ENCODE results near the gene THOC3. TPM values are rescaled to one million over a fixed set of nuclear protein-coding genes. Genes with fewer than 3 reads are reported as not detected.
"Not testable (repeated sequence)": the region's sequence is repeated elsewhere in the genome, so short reads cannot be mapped to it uniquely, and the experiment has no call there.

Gene THOC3
- total RNA-seq, 1 donor from 2014 or later, result 8.6 TPM

GRCh38 chr5:175951339-175951969, 16.7 kb downstream of the THOC3 start:
- intact Hi-C loops (cut with micrococcal nuclease); DNase-seq: not testable (repeated sequence)
- peak; percentile 93 for ATAC-seq

- DNase-seq; intact Hi-C loops (cut with micrococcal nuclease): not testable (repeated sequence)
- peak; percentile 45 for ATAC-seq
Measured at GRCh38 chr5:175948329-175949108, 19.6 kb downstream of the THOC3 start.

GRCh38 chr5:175943253-175943652, 24.9 kb downstream of the THOC3 start:
- intact Hi-C loops (cut with micrococcal nuclease); DNase-seq; ATAC-seq: not testable (repeated sequence)

DNA sequence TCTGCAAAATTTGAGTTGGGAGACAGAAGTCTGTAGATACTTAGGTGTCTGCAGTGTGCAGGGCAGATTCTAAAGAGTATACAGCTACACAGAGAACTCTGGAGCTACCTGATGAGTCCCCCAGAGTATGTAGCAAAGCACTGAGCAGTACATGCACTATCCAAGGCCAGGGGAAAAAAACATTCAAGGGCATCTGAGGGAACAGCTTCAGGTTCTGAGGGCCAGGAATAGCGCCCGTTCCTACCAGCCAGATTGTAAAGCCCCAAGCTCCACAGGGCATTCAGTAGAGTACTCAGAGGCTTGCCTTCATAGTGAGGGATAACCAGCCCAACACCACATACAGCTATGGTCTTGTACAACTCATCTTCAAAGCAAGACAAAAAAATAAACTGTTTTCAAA, 27.5 kb downstream of the THOC3 start:
- peak; percentile 64 for ATAC-seq
- intact Hi-C loops (cut with micrococcal nuclease); DNase-seq: not testable (repeated sequence)

DNA sequence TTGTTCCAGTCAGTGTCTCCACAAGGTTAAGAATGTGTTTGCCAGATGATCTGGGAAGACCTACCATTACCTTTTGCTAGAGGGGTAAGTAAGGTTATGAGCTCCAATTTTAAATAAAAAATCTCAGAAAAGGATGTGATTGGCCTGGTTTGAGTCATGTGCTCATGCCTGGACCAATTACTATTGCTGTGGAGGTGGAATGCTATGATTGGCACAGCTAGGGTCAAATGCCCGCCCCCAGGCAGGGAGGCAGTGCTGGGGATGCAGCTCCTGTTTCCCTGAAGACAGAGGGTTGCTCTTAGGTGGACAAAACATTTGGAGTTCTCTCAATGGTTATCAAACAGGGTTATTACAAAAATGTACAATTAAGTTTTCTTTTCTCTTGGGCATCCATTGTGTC, 29.6 kb downstream of the THOC3 start:
- ATAC-seq; intact Hi-C loops (cut with micrococcal nuclease): not testable (repeated sequence)

DNA sequence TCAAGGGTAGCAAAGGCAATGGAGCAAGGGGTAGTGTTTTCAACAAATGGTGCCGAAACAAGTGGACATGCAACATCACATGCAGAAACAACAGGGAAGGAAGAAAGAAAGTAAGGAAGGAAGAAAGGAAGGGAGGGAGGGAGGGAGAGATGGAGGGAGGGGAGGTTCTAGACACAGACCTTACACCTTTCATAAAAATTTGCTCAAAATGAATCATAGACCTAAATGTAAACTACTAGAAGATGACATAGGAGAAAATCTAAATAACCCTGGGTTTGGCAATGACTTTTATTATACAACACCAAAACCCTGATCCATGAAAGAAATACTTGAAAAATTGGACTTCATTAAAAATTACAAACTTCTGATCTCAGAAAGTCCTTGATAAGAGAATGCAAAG, 39.4 kb downstream of the THOC3 start:
- not testable (repeated sequence) for DNase-seq

More for the DNA sequence above, 29.6 kb downstream of the THOC3 start:
- DNase-seq, result not testable (repeated sequence)

DNA sequence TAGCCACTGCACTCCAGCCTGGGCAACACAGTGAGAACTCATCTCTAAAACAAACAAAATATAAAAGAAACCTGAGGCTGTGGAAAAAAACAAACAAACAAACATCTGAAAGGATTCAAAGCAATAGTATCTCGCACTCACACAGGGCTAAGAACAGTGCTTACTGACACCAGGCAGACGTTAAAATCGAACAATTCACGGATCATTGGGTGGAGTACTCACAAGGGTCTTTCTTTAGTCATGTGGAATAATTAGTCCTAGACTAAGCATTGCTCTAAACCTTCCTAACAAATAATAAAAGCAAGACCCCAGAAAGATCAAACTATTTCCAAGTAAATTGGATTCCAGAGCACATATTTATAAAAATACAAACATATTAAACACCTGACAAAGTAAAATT, 43.0 kb downstream of the THOC3 start:
- DNase-seq; intact Hi-C loops (cut with micrococcal nuclease); ATAC-seq: not testable (repeated sequence)

More for the DNA sequence above, 39.4 kb downstream of the THOC3 start:
- ATAC-seq; intact Hi-C loops (cut with micrococcal nuclease): not testable (repeated sequence)

- DNase-seq, result no peak
- intact Hi-C loops (cut with micrococcal nuclease), result no loop called here
- ATAC-seq, result no peak
Measured at GRCh38 chr5:175922192-175922885, 45.8 kb downstream of the THOC3 start.

GRCh38 chr5:175921061-175921730, 46.9 kb downstream of the THOC3 start:
- intact Hi-C loops (cut with micrococcal nuclease), result no loop called here
- DNase-seq, result no peak
- no peak for ATAC-seq

- ATAC-seq (no peak), DNase-seq (no peak)
- intact Hi-C loops (cut with micrococcal nuclease), result no loop called here
Measured at GRCh38 chr5:175920231-175920811, 47.8 kb downstream of the THOC3 start.

DNA sequence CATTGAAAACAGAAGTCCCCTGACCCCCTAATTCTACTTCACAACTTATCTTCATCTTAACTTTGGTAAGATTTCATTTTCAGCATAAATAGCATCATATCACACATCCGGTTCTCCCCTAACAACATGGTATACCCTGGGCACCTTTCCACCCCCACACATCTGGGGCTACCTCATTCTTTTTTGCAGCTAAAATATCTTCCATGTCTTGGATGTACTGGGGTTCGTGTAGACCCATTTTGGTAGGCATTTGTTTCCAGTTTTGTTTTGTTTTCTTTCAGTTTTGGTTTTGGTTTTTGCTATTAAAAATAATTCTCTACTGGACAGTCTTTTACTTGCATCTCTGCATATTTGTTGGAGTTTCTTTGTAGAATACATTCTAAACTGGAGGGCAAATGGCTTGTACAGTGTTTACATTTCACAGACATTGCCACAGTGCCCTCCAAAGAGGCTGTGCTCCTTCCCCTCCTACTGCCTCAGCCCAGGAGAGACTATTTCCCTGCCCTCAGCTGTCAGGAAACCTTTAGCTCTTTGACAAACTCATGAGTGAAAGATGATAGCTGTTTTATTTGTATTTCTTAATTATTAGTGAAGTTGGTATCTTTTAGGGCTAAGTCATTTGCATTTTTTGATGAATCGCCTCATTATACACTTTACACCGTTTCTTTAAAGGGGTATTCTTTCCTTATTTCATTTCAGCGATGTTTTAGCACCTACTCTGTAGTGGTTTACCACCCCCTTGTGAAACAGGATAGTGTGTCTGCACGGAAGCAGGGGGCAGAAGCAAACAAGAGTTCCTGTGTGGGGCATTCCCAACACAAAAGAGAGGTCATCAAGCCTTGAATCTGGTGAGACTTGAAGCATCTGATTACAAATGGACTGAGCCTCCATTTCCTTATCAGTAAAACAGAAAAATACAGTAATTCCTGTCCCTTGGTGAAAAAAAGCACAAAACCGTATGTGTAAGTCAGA, 52.8 kb downstream of the THOC3 start:
- intact Hi-C loops (cut with micrococcal nuclease); DNase-seq; ATAC-seq: not testable (repeated sequence)

- DNase-seq; intact Hi-C loops (cut with micrococcal nuclease); ATAC-seq: not testable (repeated sequence)
Measured at GRCh38 chr5:175913835-175914672, 54.1 kb downstream of the THOC3 start.

DNA sequence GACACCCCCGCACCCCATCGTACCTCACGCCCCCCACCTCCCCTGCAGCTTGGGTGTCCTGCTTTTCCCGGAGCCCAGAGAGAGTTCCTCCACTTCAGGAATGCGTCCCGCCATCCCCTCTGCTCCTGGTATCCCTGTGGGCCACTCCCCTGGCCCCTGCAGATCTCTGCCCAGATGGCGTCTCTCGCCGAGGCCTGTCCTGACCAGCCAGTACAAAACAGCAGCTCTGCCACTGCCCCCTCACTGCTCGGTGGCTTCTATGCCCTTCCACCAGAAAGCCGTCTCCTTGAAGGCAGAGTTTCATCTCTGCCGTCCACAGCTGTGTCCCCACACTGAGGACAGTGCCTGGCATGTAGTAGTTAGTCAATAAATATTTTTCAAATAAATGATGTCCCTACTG, 58.0 kb downstream of the THOC3 start:
- intact Hi-C loops (cut with micrococcal nuclease); ATAC-seq; DNase-seq: not testable (repeated sequence)
